ENCODE results near the gene UCMA. TPM values are rescaled to one million over a fixed set of nuclear protein-coding genes. Genes with fewer than 3 reads are reported as not detected.

The UCMA gene
- total and polyA plus RNA-seq, 2 of the 4 experiments (the other 2 are of a cell fraction): not detected

- Histone ChIP-seq H2BK20ac (ENCODE audit: low read depth, low read length) (no peak overlapping the region), H2BK5ac (ENCODE audit: low read depth, low read length, poor library complexity, severe bottlenecking) (no peak overlapping the region), H2BK120ac (ENCODE audit: low read depth, low read length) (no peak overlapping the region), H3K9me1 (ENCODE audit: insufficient read depth, low read length) (no peaks in the 10 kb centered on the region), H2AK5ac (ENCODE audit: low read depth, low read length) (no peak overlapping the region), H2AFZ (replicated peaks; ENCODE audit: low read length, poor library complexity) (no peak overlapping the region), H3K36me3 (ENCODE audit: control insufficient read depth, insufficient read depth, low read length) (peaks cover 1% of the 10 kb centered on the region), H4K5ac (ENCODE audit: low read depth, low read length) (no peak overlapping the region), H4K91ac (ENCODE audit: insufficient read depth, low read depth, low read length) (no peak overlapping the region), H3K27me3 (ENCODE audit: control insufficient read depth, insufficient read depth, low read length) (no peaks in the 10 kb centered on the region), H3K14ac (replicated peaks; ENCODE audit: low read depth, low read length) (no peak overlapping the region), H3K4me2 (ENCODE audit: low read depth, low read length) (no peak overlapping the region), H3K23ac (ENCODE audit: low read depth, low read length) (no peak overlapping the region), H3K9ac (ENCODE audit: low read depth, low read length) (no peak overlapping the region), H3K27ac (ENCODE audit: insufficient read depth, low read length) (no peak overlapping the region), H3K9me3 (ENCODE audit: control insufficient read depth, insufficient read depth, low read length) (no peaks in the 10 kb centered on the region), H3K18ac (ENCODE audit: low read depth, low read length) (no peak overlapping the region), H4K20me1 (ENCODE audit: insufficient read depth, low read length) (no peaks in the 10 kb centered on the region), H2AK9ac (replicated peaks; ENCODE audit: low read depth, low read length, poor library complexity) (no peak overlapping the region), H4K8ac (ENCODE audit: low read depth in 2 of 2, low read length in 2 of 2) (no peak overlapping the region), H3K4ac (ENCODE audit: low read depth, low read length) (no peak overlapping the region), H2BK15ac (ENCODE audit: low read depth, low read length) (no peak overlapping the region), H3K56ac (ENCODE audit: extremely low read depth, insufficient read depth, low read length) (no peak overlapping the region), H3K4me1 (ENCODE audit: control insufficient read depth, insufficient read depth, low read length) (no peaks in the 10 kb centered on the region), H3K4me3 (ENCODE audit: insufficient read depth, low read depth, low read length) (no peak overlapping the region), H3K79me1 (ENCODE audit: low read depth in 1 of 2, low read length in 2 of 2) (no peaks in the 10 kb centered on the region)
- dilution Hi-C loops (cut with HindIII; ENCODE audit: low sequenced_read_pairs, unreplicated experiment) (no loop called here), intact Hi-C loops (cut with micrococcal nuclease) (no loop called here), in situ Hi-C loops (cut with MboI; ENCODE audit: low sequenced_read_pairs) (no loop called here)
- TF ChIP-seq CHD1 (IDR thresholded peaks at IDR 0.05; ENCODE audit: low read depth, low read length) (no peak), CEBPB (IDR thresholded peaks at IDR 0.05; ENCODE audit: low read depth, low read length) (peak; percentile 68)
- ChIA-PET POLR2A (ENCODE audit: unreplicated experiment) (no interaction called here), CTCF (no interaction called here)
- ATAC-seq (ENCODE audit: low read depth): no peak
- WGBS, 2 experiments (ENCODE audit: extremely low coverage in 2 of 2, insufficient read length in 1 of 2): 72% methylated on average over 3 of the region's 7 CpGs; no CpG with 5 or more reads in 1 of the 2 experiments
- DNase-seq: no peak
- BruUV-seq (replicated peaks): no TSS peak
Observed at GRCh38 chr10:13193637-13194036, 40.5 kb downstream of the UCMA start.
